ENCODE measurements around the gene CD5L.

GRCh38 chr1:157868654-157869053 lies 27.0 kb upstream of the CD5L start:
- TF ChIP-seq, protein P1, sequence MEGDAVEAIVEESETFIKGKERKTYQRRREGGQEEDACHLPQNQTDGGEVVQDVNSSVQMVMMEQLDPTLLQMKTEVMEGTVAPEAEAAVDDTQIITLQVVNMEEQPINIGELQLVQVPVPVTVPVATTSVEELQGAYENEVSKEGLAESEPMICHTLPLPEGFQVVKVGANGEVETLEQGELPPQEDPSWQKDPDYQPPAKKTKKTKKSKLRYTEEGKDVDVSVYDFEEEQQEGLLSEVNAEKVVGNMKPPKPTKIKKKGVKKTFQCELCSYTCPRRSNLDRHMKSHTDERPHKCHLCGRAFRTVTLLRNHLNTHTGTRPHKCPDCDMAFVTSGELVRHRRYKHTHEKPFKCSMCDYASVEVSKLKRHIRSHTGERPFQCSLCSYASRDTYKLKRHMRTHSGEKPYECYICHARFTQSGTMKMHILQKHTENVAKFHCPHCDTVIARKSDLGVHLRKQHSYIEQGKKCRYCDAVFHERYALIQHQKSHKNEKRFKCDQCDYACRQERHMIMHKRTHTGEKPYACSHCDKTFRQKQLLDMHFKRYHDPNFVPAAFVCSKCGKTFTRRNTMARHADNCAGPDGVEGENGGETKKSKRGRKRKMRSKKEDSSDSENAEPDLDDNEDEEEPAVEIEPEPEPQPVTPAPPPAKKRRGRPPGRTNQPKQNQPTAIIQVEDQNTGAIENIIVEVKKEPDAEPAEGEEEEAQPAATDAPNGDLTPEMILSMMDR (IDR thresholded peaks at IDR 0.05 in 8 of 11, conservative IDR thresholded peaks at IDR 0.05 in 3 of 11): no peak
- no peak for TF ChIP-seq POLR2A (IDR thresholded peaks at IDR 0.05)

All from spleen (tissue), 7 donors.